H4 (cell line): ENCODE measurements around the gene TENT5A. TPM values are rescaled to one million over a fixed set of nuclear protein-coding genes. Genes with fewer than 3 reads are reported as not detected.

Experiments used
- DNase-seq: peaks from one replicate; pipeline ENCODE4 v3.0.0-alpha.2; 2015; ENCODE audit warnings: low spot score
- total RNA-seq: library from RNA; depleted of rRNA; stranded (reverse); fragments of >200 nt; shearing (Covaris generic); gene quantifications from 2 replicates; pipeline ENCODE4 v1.2.3, GENCODE V29; 2014

Gene TENT5A
- total RNA-seq, 1 experiment from 2014 or later, result 19.3 TPM

- no peak for DNase-seq
These were observed 18.6 kb upstream of the TENT5A start for GRCh38 chr6:81771097-81771496.

GRCh38 chr6:81770381-81770780 lies 17.9 kb upstream of the TENT5A start:
- no peak for DNase-seq

- no peak for DNase-seq
These were observed 17.3 kb upstream of the TENT5A start for GRCh38 chr6:81769824-81770223.

- DNase-seq, result no peak
These were observed 15.9 kb upstream of the TENT5A start for GRCh38 chr6:81768150-81768942.

DNA sequence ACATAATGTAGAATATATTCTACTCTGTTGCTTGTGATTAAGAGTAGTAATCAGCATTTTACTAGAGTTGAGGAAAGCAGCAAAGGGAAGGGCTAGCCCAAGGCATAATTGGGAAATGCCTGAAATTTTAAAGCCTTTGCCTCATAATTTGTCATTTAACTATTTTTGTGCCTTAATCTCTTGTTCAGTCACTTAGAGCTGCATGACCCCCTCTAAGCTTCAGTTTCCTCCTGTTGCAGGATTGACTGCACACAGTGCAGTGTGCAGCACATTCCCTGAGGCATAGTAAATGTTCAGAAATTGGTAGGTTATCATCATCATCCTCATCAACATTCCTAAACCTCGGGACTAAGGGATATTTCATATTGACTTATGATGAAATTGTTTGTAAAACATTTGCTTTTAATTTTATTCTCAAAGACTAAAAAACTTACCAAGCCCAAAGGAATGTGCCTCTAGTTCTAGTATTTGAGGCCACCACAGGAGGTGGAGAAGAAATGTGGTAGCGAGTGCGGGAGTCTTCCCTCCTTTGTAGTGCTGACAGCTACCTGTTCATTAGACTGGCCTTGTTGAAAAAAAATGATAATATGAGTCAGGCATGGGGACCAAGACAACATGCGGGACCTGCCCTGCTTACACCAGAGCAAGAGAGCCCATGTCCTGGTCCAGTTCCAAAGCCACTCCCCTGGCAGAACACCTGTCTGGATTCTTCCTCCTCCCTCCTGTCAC lies 14.8 kb upstream of the TENT5A start:
- DNase-seq, result peak; percentile 16

DNA sequence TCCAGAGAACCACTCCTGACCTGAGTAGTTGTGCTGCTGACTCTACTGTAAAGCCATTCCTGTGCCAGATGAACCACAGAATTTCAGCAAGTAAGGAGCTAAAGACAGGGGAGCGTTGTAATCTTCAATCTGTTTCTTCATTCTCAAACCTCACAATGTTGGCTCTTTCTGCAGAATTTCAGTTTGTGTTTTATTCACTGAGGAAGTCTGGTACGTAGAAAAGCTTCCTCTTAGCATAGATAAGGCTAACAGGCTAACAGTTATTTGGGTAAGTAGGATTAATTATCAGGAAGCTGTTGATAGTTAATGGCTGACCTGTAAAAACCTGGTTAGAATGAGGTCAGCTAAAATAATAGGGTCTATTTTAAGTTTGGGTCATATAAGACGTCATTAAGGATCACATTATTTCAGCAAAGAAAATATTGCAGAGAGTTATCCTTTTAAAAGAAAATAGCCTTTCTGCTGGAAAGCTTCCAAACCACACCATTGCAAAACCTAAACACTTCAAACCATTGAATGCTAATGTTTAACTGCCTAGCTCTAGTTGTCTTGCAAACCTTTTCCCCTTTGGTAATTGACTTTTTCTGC lies 14.1 kb upstream of the TENT5A start:
- peak; percentile 62 for DNase-seq

- DNase-seq, result no peak
These were observed 12.1 kb upstream of the TENT5A start for GRCh38 chr6:81764531-81764930.

DNA sequence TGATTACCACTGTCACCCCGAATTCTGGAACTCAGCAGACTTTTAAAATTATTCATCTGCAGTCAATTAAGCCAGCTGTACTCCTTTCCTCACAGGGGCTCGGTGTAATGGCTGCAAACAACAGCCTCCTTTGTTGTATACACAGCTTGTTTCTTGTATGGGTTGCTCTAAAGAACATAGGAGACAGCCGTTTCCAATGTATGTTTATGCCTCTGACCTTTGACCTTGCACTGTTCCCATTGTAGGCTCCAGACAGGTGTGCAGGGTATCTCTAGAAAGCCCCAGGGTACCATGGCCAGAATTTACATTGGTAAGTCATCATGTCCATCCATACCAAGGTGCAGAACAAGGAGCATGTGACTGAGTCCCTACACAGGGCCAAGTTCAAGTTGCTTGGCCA lies 11.5 kb upstream of the TENT5A start:
- no peak for DNase-seq

GRCh38 chr6:81763051-81763450 lies 10.6 kb upstream of the TENT5A start:
- DNase-seq, result no peak

DNA sequence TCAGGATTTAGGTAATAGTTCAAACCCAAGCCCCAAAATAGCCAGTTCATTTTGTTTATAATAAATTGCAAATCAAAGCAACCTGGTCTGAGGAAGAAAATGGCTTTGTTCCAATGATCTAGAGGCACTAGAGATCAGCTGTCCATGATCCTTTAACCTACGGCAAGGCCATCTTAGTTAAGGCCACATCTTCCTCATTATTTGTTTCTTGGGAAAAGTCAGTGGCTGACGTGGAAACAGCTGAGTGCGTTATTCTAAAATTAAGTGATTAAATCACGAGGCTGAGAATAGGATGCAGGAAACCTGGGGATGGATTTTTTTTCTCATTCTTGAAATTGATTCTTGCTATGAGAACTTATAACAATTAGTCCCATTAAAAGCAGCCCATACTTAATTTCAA lies 10.1 kb upstream of the TENT5A start:
- DNase-seq, result no peak

GRCh38 chr6:81762132-81762531 lies 9.7 kb upstream of the TENT5A start:
- DNase-seq, result no peak

DNA sequence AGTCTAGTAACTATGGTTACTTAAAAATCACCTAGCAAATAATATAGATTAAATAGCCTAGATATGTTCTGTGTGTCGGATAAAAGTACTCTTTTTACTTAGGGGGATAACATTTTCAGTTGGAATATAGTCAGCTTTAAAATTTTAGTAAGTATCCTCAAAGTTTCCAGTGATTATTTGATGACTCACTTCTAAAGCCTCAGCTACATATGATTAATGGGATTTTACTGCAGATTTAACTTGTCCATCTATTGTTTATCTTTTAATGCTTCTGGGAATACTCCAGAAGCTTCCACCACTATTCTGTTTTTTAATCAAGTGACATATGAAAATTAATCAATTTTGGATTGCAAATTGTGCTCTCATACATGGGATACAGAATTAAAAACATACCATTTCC lies 8.7 kb upstream of the TENT5A start:
- DNase-seq, result no peak

- DNase-seq, result no peak
These were observed 7.3 kb upstream of the TENT5A start for GRCh38 chr6:81759782-81760181.

DNA sequence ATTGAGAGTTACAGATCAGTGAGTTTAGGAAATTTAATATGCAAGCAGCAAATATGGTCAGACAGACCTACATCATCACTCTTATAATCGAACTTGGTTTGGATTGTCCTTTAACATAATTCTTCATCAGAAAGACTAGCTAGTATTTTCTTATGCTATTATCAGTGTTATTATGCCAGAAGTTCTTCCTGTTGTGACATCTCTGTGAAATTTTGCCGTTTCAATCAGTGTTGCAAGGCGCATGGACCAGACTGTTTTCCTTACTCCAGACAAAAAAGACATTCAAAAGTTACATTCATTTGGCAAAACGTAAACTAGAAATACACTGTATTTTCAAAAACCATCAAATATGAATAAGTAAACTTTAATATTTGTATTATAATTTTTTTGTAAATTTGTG lies 5.7 kb upstream of the TENT5A start:
- DNase-seq, result no peak

DNA sequence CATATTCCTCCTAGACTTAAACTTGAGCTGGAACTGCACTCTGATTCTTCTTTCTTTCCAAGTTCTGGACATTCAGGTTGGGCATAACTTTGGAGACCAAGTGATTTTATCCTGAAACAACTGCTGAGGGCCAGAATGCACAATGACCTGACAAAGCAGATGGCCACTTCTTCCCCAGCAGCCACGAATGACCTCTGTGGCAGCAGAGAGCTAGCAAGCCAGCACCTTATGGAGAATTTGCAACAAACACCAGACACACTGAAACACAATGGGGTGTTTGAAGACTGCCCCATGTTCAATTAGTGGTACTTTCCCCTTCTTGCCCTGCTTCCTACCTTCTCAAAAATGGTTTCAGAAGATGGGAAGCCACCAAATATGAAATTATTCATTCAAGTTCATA lies 4.2 kb upstream of the TENT5A start:
- no peak for DNase-seq

- no peak for DNase-seq
These were observed 3.1 kb upstream of the TENT5A start for GRCh38 chr6:81755551-81755950.

GRCh38 chr6:81754906-81755305 lies 2.4 kb upstream of the TENT5A start:
- no peak for DNase-seq

- DNase-seq, result peak; percentile 34
These were observed 1.5 kb upstream of the TENT5A start for GRCh38 chr6:81753711-81754577.

DNA sequence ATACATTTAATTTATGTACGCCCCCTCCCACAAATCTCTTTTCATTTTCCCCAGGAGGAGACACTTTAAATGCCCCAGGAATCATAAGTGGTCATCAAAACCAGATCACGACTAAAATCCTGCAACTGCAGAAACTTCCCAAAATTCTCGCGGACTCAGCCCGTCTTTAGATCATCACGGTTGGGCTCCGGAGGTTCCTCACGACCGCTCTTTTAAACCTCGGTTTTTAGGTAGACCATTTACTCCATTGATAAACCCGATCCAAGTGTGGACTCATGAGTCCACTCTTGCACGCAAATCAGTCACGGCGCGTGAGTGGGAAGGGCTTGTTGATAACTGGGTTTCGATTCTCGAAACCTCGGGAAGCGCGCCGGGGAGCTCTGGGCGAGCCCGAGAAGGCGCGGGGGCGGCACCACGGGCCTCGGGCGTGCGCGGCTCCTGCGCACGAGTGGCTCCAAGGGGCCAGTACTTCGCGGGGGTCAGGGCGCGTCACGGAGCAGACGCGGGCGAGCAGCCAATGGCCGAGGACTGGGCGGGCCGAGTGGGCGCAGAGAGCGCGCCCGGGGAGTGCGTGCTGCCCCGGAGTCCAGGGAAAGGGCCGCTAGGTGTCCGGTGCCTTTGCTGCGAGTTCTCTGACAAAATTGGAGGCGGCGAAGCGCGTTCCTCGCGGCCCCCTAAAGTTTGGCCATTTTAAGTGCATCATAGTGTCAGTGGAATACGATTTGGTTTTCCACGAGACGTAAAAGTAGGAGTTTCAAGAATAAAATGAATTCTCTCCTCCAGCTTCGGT lies 635 bp upstream of the TENT5A start:
- peak; percentile 67 for DNase-seq

- DNase-seq, result peak; percentile 15
These were observed 945 bp downstream of the TENT5A start for GRCh38 chr6:81751388-81752083.
